ENCODE results near the gene PDPN.

The PDPN gene

DNA sequence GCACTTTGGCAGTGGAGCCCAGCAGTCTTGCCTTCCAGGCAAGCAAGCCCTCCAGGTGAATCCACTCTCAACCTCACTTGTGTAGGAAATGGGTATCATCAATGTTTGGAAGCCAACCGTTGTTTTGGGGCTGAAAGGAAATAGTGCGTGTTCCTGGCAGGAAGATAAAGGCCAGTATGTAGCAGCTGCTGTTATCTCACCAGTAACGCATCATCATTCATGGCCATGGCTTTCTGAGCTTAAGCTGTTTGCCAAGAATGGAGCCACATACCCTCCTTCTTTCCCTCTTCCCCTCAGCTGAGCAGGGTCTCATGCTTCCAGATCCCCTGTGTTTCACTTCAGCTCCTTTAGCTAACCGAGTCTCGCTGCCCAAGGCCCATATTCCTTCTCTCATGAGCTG is 2.2 kb upstream of the PDPN start:
- no peak for DNase-seq

DNA sequence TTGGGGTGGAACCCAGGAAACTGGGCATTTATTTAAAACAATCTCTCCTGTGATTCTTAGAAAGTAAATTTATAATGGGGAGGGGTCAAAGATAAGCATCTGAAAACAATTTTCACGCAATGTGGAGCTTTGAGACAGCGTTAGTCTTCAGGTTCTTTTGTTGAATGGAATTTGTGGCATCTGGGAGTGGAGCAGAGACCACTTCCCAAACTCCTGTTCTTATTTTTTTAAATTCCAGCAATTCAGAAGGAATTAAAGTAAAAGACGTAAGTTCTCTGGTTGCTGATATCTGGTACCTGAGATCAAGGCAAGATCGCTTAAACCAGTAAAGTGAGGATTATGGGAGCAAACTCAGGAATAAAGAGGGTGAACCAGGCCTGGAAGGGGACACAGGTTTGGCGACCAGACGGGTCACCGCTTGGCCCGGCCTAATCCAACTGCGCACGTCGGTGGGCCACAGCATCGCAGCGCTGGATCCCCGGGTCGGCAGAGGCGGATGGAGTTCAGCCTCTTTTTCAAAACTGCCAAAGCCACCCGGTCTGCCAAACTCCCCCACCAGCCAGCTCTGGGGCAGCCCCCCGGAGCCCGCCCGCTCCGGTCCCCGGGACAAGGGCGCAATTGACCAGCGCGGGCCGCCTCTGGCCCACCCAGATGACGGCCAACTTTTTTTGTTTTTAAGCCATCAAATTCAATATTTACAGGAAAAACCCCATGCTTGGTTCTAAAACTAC is 754 bp upstream of the PDPN start:
- no peak for DNase-seq

DNA sequence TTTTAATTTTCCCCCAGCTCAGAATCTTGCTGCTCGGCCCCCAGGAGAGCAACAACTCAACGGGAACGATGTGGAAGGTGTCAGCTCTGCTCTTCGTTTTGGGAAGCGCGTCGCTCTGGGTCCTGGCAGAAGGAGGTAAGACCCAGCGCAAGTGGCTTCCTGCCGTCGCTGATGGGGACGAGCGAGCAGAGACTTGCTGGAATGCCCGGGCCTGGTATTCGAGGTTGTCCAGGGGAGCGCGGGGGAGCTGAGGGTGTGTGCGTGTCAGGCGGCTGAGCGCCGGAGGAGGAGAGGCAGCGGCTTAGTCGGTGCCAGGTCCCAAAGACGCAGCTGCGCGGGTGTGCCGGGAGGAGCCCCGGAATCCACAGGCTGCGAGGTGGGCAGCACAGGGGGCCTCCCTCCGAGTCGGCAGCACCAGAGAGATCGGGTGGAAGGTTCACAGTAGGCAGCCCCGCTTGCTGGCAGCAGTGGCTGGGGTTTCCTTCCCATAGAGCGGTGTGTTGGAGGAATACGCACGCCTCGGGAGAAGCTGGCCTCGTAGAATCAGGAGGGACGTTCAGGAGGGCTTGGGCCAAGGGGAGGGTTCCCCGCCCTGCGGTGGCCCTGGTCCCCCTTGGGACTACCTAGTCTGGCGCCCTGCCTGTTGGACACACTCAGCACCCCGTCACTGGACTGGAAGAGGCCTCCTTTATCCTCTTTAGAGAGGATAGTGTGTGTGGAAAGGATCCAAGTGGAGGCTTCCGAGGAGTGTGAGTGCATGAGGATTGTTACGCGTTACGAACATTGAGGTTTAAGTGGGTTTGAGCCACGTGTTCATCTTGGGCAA is 547 bp downstream of the PDPN start:
- no peak for DNase-seq

DNA sequence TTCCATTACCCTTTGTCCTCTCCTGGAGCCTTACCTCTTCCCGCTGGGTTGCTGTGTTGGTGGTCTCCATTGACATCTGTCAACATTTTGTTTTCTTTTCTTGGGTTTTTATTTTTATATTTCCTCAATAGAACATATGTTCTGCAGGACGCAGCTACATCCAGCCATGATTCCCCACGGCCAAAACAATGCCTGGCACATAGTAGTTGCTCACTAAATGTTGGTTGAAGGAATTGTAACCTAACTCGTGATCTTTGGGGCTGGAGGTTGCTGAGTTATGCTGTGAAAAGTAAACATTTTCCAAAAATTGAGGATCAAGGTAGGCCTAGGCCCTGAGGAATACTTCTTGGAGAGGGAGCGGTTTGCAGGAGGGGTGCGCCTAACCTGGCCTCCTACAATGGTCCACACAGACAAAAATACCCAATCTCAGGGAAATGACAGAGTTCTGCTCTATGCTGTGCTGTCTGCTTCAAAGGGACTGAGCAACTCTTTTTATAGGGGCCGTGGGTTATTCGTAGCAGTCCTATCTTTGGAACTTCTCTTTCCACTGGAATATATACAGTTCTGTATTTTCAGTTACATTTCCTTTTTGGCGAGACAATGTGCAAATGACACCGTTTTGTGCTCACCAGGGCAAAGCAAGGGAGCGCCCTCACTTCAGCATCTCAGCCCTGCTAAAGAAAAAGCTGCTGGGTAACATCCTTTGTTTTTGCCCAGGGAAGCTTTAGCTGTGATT is 1.4 kb downstream of the PDPN start:
- no peak for DNase-seq

DNA sequence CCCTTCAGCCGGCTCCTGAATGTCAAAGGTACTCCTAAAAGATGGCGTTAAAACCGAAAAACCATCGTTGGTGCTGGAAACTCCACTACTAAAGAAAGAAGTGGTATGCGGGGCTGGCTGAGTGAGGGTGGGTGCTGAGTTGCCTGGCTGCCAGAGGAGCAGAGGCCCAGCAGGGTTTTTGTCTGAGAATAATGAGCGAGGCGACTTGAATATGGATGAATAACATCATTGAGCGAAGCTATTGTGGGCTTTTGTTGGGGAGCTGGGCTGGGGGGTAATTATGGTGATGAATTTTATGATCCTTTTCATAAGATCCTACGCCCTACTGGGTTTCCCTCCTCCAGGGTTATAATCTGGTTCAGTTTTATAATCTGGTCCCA is 2.0 kb downstream of the PDPN start:
- no peak for DNase-seq

DNA sequence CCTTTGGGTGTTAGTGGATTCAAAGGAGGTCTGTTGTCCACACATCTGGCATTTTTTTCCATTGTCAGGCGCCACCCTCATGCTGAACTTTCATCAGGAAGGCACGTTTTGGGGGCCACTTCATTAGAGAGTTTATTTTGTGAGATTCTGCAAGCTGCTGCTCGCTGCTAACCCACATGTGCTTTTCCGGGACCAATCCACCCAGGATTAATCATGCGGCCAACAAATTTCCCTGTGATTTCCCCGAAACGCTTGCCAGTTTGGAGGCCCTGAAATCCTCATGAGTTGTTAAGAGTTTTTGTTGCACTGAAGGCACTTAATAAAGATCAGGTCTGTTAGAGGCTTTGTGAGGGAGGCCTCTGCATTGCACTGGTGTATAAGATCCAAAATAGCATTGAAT is 2.4 kb downstream of the PDPN start:
- no peak for DNase-seq

DNA sequence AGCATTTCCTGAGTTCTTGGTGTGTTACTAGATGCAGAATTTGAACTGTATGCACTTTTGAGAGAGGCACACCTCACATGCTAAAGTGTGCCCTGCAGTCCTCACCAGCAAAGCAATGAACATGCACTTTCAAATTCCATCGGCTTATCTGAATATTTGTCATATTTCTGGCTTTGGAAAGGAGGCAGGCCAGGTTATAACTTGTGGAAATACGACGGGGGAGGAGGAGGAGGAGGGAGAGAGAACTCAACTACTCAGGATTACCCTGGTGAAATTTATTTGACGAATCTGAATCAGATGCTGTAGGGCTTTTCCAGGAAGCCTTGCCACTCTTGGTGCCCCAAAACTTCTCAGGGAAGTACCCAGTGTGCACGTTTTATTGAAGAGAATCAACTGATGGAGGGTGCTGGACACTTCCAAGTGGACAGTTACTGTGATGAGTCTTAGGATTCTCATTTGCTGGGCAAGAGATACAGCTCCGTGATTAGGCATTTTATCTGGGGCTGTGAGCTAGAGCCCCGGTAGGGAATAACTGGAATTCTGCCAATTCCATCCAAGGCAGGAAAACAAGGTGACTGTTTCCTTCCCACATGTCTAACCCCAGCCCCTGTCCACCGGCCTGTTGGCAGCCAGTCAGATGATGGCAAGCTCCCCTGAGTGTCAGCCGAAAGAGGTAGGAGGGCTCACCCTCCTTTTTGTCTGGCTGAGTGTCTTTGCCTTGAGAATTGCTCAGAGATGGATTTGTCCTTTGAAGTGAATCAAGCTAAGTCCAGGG is 3.8 kb downstream of the PDPN start:
- DNase-seq: no peak

DNA sequence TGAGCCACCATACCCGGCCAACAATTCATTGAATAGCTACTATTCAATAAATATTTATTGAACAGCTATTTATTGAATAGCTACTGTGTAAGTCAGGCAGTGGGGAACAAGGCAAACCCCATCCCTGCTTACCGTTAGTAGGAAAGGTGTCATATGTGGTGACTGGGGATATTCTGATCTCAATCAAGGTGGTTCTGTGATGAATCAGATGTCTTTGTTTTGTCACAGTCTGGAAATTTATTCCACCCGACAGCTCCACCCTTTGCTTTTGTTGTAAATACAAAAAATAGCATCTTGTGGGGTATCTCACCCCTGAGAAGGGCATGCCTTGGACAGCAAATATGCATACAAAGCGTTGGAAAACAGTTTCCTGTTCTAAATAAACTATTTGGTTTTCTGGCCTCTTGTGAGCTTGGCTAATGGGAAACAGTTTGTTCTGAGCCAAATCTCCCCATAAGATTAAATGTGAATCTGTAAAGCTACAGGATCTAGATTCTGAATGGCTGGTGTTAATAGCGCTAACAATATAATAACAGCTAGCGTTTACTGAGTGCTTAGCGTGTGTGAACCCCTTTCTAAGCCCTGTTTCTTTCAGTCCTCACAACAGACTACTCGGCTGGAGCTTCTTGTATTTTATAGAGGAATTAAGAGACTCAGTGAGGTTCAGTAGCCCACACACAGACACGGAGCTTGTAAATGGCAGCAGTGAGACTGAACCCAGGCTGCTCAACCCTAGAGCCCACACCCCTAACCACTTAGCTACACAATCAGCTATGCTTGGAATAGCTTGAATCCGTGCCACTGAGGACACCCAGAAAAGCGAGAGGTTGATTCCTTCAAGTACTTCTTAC is 5.5 kb downstream of the PDPN start:
- no peak for DNase-seq

DNA sequence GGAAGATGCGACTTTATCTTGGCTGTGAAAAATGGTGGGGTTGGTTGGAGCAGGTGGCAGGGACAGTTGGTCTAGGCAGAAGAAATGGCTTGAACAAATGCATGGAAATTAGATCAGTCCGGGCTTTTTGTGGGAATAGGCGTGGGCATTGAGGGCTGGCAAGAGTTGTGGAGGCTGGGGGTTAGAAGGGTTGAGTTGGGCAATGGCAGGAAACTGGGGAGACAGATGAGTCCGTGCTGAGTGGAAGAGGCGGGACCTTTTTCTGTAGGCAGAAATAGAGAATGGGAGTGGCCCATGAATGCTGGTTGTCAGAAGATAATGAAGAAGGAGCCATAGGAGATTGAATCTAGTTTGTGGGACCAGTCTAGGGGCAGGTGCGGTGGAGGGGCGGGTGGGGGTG is 6.9 kb downstream of the PDPN start:
- no peak for DNase-seq

DNA sequence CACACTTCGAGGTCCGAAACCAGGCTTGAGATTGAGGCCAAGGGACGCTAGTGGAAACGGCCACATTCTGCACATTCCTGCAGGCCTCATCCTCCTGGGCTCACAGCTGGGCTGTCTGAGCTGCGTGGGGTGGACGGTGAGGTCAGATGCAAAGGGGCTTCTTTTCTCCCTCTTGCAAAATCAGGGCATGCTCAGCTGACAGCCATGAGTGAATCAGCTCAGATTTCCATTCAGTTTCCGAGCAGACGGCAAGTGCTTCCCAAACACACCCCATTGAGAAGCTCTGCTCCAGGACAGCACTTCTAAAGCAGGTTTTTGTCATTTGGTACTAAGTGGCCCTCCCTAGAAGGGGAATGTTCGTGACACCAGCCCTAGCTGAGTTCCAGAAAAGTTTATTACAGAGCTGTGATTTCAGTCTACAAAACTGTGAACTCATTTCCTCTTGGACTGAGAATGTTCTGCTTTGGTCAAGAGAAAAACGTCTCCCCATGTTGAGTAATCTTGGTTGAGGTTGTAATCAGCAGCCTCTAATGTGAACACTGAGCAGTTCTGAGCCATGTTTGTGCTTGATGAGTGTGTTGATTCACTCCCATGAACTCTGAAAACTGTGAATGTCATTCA is 10.0 kb downstream of the PDPN start:
- DNase-seq: no peak

DNA sequence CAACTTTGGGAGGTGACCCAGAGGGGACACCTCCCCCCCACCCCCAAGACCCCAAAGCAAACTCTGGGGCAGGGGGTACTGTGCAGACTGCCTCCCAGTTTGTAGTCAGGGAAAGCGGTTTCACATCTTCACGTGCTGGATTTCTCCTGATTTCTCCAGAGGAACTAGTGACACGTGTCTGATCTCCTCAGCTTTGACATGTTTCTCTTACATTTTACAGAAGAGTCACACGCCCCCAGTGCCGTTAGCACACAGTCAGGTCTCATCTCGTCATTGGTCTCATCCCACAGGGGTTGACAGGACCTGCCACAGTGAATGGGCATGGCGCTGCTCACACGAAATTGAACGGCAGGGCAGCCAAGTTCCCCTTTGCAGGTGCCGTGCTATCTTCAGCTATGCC is 11.8 kb downstream of the PDPN start:
- DNase-seq: no peak

DNA sequence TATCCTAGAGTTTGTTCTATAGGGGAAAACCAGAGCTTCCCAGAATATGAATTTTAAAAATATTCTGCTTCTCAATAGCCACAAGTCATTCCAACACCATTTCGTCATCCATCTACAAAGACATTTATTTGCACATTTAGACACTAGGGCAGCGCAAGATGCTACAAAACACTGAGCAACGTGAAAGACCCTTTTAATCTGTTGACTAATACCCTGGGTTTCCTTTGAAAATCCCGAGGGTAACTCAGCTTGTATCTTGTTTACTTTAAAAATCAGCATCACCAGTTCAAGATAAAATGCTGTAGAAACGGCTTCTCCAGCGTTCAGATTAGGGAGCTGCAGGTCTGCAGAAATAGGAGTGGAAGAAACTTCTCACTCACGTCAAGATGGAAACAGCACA is 13.5 kb downstream of the PDPN start:
- DNase-seq: no peak

DNA sequence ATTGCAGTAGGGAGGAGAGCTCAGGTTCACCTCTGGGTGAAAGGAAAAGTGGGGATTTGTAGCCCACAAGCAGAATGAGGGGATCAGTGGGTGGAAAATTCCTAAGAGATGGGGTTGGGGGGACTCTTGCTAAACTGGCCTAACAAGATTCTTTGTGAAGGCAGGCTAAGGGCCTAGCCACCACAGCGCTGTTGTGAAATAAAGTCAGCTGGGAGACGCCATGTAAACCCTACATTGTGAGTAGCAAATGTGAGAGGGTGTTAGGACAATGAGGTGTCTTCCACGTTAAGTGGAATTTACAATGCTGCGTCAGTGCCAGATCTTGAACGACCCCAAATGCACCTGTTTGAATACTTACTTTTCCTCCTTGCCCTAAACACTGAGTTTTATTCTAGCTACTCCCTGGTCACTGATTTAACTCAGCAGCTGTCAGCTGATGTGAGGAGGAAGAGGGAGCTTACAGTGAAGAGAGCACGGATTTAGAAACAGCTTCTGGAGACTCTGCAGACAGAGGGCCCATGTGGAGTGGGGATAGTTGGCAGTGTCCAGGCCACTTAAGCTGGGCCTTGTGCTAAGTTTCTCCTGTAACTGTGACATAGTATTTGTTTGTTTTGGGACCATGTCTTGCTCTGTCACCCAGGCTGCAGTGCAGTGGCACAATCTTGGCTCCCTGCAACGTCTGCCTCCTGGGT is 17.3 kb downstream of the PDPN start:
- DNase-seq: no peak

DNA sequence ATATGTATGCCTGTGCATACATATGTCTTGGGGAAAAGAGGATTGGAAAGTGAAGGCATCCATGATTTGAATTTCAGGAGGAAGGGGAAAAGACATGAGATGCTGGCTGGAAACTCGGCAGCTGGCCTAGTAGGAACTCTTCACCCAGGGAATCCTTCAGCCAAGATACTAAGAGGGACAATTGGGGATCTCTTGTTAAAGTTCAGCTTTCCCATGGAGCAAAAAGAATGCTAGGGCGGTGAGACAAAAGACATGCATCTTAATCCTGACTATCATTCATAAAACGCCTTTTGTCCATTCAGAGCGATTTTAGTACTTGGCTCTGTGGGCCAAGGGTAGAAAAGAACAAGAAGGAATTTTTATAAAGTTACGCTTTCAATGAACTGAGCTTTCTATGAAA is 20.5 kb downstream of the PDPN start:
- no peak for DNase-seq

DNA sequence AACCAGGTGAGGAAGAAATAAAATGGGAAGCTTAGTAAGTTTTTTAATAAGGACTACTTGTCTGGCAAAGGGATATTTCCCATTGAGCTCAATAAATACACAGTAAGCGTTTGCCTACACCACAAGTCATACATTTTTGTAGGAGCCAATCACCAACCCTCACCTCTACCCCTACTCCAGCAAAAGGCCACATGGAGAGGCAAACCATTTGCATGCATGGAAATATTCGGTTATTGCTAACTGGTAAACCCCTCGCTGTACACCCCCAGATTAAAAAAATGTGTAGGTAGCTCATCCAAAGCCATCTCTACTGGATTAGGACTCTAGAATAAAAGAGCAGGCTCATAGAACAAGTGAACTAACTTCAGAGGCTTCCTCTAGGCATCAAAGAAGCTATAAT is 21.1 kb downstream of the PDPN start:
- DNase-seq: no peak

DNA sequence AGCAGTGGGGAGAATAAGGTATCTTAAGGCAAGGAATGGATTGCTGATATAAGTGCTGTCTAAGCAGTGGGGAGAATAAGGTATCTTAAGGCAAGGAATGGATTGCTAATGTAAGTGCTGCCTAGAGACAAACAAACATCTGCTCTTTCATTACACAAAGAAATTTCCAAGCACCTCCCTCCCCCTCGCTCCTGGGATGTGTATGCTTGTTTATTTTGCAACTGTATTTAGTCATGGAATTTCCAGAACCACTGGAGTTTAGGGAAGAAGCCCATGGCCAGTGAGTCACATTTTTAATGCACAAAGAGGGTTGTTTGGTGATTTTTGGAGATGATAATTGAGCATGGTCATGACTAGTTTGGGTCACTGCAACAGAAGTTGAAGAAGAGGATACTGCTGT is 21.5 kb downstream of the PDPN start:
- no peak for DNase-seq

DNA sequence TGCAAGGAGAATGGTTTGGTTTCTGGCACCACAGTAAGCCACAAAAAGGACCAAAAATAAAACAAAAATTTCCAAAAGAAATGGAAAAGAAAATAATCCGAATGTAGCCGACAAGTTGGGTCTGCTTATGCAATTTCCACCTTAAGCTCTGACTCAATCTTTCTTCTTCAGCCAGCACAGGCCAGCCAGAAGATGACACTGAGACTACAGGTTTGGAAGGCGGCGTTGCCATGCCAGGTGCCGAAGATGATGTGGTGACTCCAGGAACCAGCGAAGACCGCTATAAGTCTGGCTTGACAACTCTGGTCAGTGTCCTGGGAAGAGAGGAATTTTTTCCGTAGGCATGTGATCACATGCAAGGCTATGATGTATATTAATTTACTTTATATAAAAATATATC is 23.4 kb downstream of the PDPN start:
- no peak for DNase-seq

DNA sequence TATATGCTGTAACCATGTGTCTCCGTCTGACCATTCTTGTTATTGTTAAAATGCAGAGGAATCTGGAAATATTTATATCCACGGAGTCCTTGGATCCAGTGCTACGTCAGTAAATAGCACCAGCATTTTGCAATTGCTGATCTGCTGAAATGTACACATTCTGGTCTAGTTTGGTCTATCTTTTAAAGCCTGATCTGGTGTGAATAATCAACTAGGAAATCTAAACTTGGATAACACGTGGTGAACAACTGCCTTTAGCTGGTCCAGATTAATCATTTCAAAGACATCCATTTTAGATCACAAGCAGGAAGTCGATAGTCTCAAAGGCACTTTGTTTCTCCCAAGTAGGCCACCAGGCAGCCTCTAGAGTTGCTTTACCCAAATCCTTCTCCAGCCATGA is 32.6 kb downstream of the PDPN start:
- DNase-seq: no peak

DNA sequence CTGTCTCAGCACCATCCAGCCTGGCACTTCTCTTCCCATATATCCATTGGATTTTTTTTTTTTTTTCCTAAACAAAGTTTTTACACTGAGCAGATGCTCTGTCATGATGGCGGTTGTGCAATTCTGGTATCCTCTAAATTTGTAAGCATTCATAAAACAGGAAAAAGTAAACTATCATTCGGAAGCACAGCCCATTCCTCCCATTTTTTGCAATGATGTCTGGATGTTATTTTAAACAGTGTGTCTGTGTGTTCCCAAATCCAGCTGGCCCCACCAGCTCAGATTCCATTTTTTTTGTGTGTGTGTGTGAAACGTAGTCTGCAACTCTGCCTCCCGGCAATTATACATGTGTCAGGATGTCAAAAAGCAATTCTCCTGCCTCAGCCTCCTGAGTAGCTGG is 33.5 kb downstream of the PDPN start:
- DNase-seq: no peak

DNA sequence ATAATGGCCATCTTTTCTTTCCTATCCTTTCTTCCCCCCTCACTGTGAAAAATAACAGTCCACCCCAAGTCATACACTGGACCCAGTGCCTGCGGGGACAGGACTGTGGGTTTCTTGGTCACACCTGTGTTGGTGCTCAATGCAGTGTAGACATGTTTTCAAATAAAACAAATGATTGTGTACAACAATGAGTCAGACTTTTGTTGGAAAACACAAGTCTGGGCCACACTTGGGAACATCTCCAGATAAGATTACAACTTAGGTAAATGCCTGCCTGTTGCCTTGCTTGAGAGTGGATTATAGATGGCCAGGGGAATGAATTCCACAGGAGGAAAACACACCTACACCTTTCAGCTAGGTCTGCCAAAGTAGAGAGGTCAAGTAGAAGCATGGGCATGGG is 34.1 kb downstream of the PDPN start:
- no peak for DNase-seq

DNA sequence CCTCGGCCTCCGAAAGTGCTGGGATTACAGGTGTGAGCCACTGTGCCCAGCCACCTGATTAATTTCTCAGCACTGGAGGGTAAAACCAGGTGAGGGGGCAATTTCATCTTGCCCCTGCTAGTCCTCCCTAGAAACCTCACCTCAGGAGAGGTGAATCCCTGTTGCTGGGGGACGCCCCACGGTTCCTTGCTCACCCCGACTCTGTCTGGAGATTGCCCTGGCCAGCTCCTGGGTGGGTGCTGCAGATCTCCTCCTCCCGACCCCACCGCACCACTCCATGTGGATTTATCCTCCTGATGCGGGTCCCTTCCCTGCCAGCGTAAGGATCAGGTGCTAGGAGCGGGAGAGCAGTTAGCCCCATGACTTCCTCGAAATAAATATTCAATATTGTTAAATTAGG is 34.9 kb downstream of the PDPN start:
- no peak for DNase-seq
